NB4 (cell line): Measurements from ENCODE around the gene ENTR1.

Experiments used
- DNase-seq: peaks from one replicate; pipeline ENCODE4 v3.0.0; 2010; ENCODE audit warnings: low read depth
- H3K4me3 ChIP-seq: one replicate; pipeline ENCODE4 v1.5.1; 2011; ENCODE audit warnings: mild to moderate bottlenecking, low read depth, low read length, moderate library complexity
- CTCF ChIP-seq: IDR thresholded peaks from one replicate; pipeline ENCODE4 v1.5.1; 2012; ENCODE audit warnings: low read depth, low read length
- MAX ChIP-seq: IDR thresholded peaks from 2 replicates; pipeline ENCODE4 v1.6.1; 2011; ENCODE audit warnings: low read depth, low read length
- MYC ChIP-seq: IDR thresholded peaks from 2 replicates; pipeline ENCODE4 v1.6.1; 2011; ENCODE audit warnings: low read depth, low read length
- POLR2A ChIP-seq: IDR thresholded peaks from 2 replicates; pipeline ENCODE4 v1.6.1; 2011; ENCODE audit warnings: mild to moderate bottlenecking; ENCODE audit not compliant: insufficient read length; ENCODE audit errors: extremely low read depth

ENTR1 gene

GRCh38 chr9:136444102-136444501 is 33.7 kb upstream of the ENTR1 start:
- no peak for DNase-seq
- H3K4me3 ChIP-seq = no peak overlapping the region
- TF ChIP-seq MYC (no peak), POLR2A (no peak), MAX (no peak), CTCF (no peak)

GRCh38 chr9:136443687-136444086 is 33.3 kb upstream of the ENTR1 start:
- no peak overlapping the region for H3K4me3 ChIP-seq
- no peak for DNase-seq
- no peak for TF ChIP-seq MAX

- H3K4me3 ChIP-seq = no peak overlapping the region
- DNase-seq = no peak
- TF ChIP-seq MAX (no peak), CTCF (no peak), POLR2A (no peak), MYC (no peak)
Observed at GRCh38 chr9:136443087-136443486, 32.7 kb upstream of the ENTR1 start.

- TF ChIP-seq POLR2A (no peak), CTCF (no peak), MYC (no peak), MAX (no peak)
- DNase-seq = no peak
- no peak overlapping the region for H3K4me3 ChIP-seq
Observed at GRCh38 chr9:136442265-136442664, 31.9 kb upstream of the ENTR1 start.

GRCh38 chr9:136441681-136442245 is 31.3 kb upstream of the ENTR1 start:
- TF ChIP-seq MAX = no peak
- no peak for TF ChIP-seq MYC
- no peak for TF ChIP-seq POLR2A
- TF ChIP-seq CTCF = no peak
- DNase-seq = no peak
- H3K4me3 ChIP-seq = no peak overlapping the region

GRCh38 chr9:136441191-136441680 is 30.8 kb upstream of the ENTR1 start:
- TF ChIP-seq MYC (no peak), POLR2A (no peak), CTCF (no peak), MAX (no peak)
- DNase-seq = no peak
- no peak overlapping the region for H3K4me3 ChIP-seq
